Dendritic cell treated with granulocyte-macrophage colony-stimulating factor and Interleukin-4, amounts not matched to agents 40 ng/mL and 50 ng/mL, for 4 days (primary cell): ENCODE results near the gene ABTB2.

Source experiments
- H3K27ac Mint-ChIP-seq: one replicate; pipeline ENCODE4 v1.8.0; 2022; ENCODE audit warnings: mild to moderate bottlenecking, mixed read lengths
- H3K27me3 Mint-ChIP-seq: one replicate; pipeline ENCODE4 v1.8.0; 2022; ENCODE audit warnings: mild to moderate bottlenecking, mixed read lengths
- H3K36me3 Mint-ChIP-seq: one replicate; pipeline ENCODE4 v1.8.0; 2022; ENCODE audit warnings: low read depth, mixed read lengths
- H3K4me1 Mint-ChIP-seq: one replicate; pipeline ENCODE4 v1.8.0; 2022; ENCODE audit warnings: low read depth, mixed read lengths
- H3K4me3 Mint-ChIP-seq: one replicate; pipeline ENCODE4 v1.8.0; 2022; ENCODE audit warnings: mild to moderate bottlenecking, moderate library complexity, mixed read lengths
- H3K9me3 Mint-ChIP-seq: one replicate; pipeline ENCODE4 v1.8.0; 2022; ENCODE audit warnings: mixed read lengths
- intact Hi-C: fragments of 100-400 bp; cut with micrococcal nuclease; formaldehyde crosslinking; loops from one replicate; pipeline ENCODE4 v1.15.0; 2022

Gene ABTB2

GRCh38 chr11:34271727-34272126, 86.1 kb downstream of the ABTB2 start:
- Mint-ChIP-seq H3K9me3 (no peaks in the 10 kb centered on the region), H3K27me3 (peaks cover 11% of the 10 kb centered on the region), H3K27ac (no peak overlapping the region), H3K4me3 (no peak overlapping the region), H3K36me3 (no peaks in the 10 kb centered on the region), H3K4me1 (peaks cover 28% of the 10 kb centered on the region)
- intact Hi-C loops = no loop called here

- H3K27ac Mint-ChIP-seq = no peak overlapping the region
- no peaks in the 10 kb centered on the region for H3K9me3 Mint-ChIP-seq
- H3K27me3 Mint-ChIP-seq = peaks cover 13% of the 10 kb centered on the region
- H3K4me3 Mint-ChIP-seq = no peak overlapping the region
- intact Hi-C loops = no loop called here
- no peaks in the 10 kb centered on the region for H3K36me3 Mint-ChIP-seq
- peaks cover 36% of the 10 kb centered on the region for H3K4me1 Mint-ChIP-seq
Measured at GRCh38 chr11:34270711-34271110, 87.1 kb downstream of the ABTB2 start.

- Mint-ChIP-seq H3K9me3 (no peaks in the 10 kb centered on the region), H3K4me3 (no peak overlapping the region), H3K4me1 (peaks cover 39% of the 10 kb centered on the region), H3K27me3 (peaks cover 13% of the 10 kb centered on the region), H3K27ac (no peak overlapping the region), H3K36me3 (no peaks in the 10 kb centered on the region)
- intact Hi-C loops = no loop called here
Measured at GRCh38 chr11:34269694-34270245, 88.0 kb downstream of the ABTB2 start.

GRCh38 chr11:34268906-34269430, 88.8 kb downstream of the ABTB2 start:
- Mint-ChIP-seq H3K27me3 (peaks cover 13% of the 10 kb centered on the region), H3K4me3 (no peak overlapping the region), H3K27ac (peak overlapping the region; percentile 21), H3K4me1 (peaks cover 43% of the 10 kb centered on the region), H3K36me3 (no peaks in the 10 kb centered on the region), H3K9me3 (no peaks in the 10 kb centered on the region)
- intact Hi-C loops = no loop called here

- intact Hi-C loops = no loop called here
- Mint-ChIP-seq H3K4me1 (peaks cover 43% of the 10 kb centered on the region), H3K36me3 (no peaks in the 10 kb centered on the region), H3K9me3 (no peaks in the 10 kb centered on the region), H3K4me3 (no peak overlapping the region), H3K27ac (no peak overlapping the region), H3K27me3 (peaks cover 13% of the 10 kb centered on the region)
Measured at GRCh38 chr11:34267417-34267816, 90.4 kb downstream of the ABTB2 start.

GRCh38 chr11:34267013-34267412, 90.8 kb downstream of the ABTB2 start:
- Mint-ChIP-seq H3K9me3 (no peaks in the 10 kb centered on the region), H3K4me3 (no peak overlapping the region), H3K27me3 (peaks cover 13% of the 10 kb centered on the region), H3K4me1 (peaks cover 43% of the 10 kb centered on the region), H3K36me3 (no peaks in the 10 kb centered on the region), H3K27ac (no peak overlapping the region)
- intact Hi-C loops = no loop called here

- Mint-ChIP-seq H3K4me1 (peaks cover 43% of the 10 kb centered on the region), H3K27me3 (peaks cover 13% of the 10 kb centered on the region), H3K4me3 (no peak overlapping the region), H3K9me3 (no peaks in the 10 kb centered on the region), H3K27ac (peak overlapping the region; percentile 44), H3K36me3 (no peaks in the 10 kb centered on the region)
- intact Hi-C loops = no loop called here
Measured at GRCh38 chr11:34266090-34266912, 91.5 kb downstream of the ABTB2 start.

GRCh38 chr11:34264303-34265110, 93.3 kb downstream of the ABTB2 start:
- H3K9me3 Mint-ChIP-seq = no peaks in the 10 kb centered on the region
- peaks cover 8% of the 10 kb centered on the region for H3K27me3 Mint-ChIP-seq
- H3K27ac Mint-ChIP-seq = no peak overlapping the region
- H3K4me3 Mint-ChIP-seq = no peak overlapping the region
- no peaks in the 10 kb centered on the region for H3K36me3 Mint-ChIP-seq
- H3K4me1 Mint-ChIP-seq = peaks cover 38% of the 10 kb centered on the region
- intact Hi-C loops = no loop called here

- intact Hi-C loops = no loop called here
- H3K4me1 Mint-ChIP-seq = peaks cover 28% of the 10 kb centered on the region
- no peak overlapping the region for H3K4me3 Mint-ChIP-seq
- no peaks in the 10 kb centered on the region for H3K36me3 Mint-ChIP-seq
- H3K27me3 Mint-ChIP-seq = peaks cover 8% of the 10 kb centered on the region
- H3K27ac Mint-ChIP-seq = no peak overlapping the region
- H3K9me3 Mint-ChIP-seq = no peaks in the 10 kb centered on the region
Measured at GRCh38 chr11:34263441-34264091, 94.2 kb downstream of the ABTB2 start.

- intact Hi-C loops = no loop called here
- H3K4me1 Mint-ChIP-seq = peaks cover 22% of the 10 kb centered on the region
- no peak overlapping the region for H3K27ac Mint-ChIP-seq
Measured at GRCh38 chr11:34262531-34263081, 95.2 kb downstream of the ABTB2 start.

GRCh38 chr11:34261820-34262219, 96.0 kb downstream of the ABTB2 start:
- no peak overlapping the region for H3K27ac Mint-ChIP-seq
- peaks cover 2% of the 10 kb centered on the region for H3K27me3 Mint-ChIP-seq
- intact Hi-C loops = no loop called here
- H3K4me3 Mint-ChIP-seq = no peak overlapping the region
- no peaks in the 10 kb centered on the region for H3K36me3 Mint-ChIP-seq
- no peaks in the 10 kb centered on the region for H3K9me3 Mint-ChIP-seq
- H3K4me1 Mint-ChIP-seq = peaks cover 15% of the 10 kb centered on the region

More at GRCh38 chr11:34262531-34263081, 95.2 kb downstream of the ABTB2 start:
- Mint-ChIP-seq H3K36me3 (no peaks in the 10 kb centered on the region), H3K4me3 (no peak overlapping the region), H3K9me3 (no peaks in the 10 kb centered on the region), H3K27me3 (peaks cover 5% of the 10 kb centered on the region)

- peaks cover 8% of the 10 kb centered on the region for H3K4me1 Mint-ChIP-seq
- H3K4me3 Mint-ChIP-seq = no peak overlapping the region
- no peaks in the 10 kb centered on the region for H3K36me3 Mint-ChIP-seq
- no peak overlapping the region for H3K27ac Mint-ChIP-seq
- no peaks in the 10 kb centered on the region for H3K9me3 Mint-ChIP-seq
- H3K27me3 Mint-ChIP-seq = no peaks in the 10 kb centered on the region
- intact Hi-C loops = no loop called here
Measured at GRCh38 chr11:34261095-34261494, 96.7 kb downstream of the ABTB2 start.

- Mint-ChIP-seq H3K4me1 (peaks cover 7% of the 10 kb centered on the region), H3K27ac (no peak overlapping the region), H3K9me3 (no peaks in the 10 kb centered on the region), H3K27me3 (no peaks in the 10 kb centered on the region), H3K4me3 (no peak overlapping the region), H3K36me3 (no peaks in the 10 kb centered on the region)
- intact Hi-C loops = no loop called here
Measured at GRCh38 chr11:34260072-34260575, 97.7 kb downstream of the ABTB2 start.
